Measurements from ENCODE around the gene RNF220. TPM values are rescaled to one million over a fixed set of nuclear protein-coding genes. Genes with fewer than 3 reads are reported as not detected.
A peak's percentile ranks its signal among the peaks of the same experiment; 100 is the strongest.

RNF220 gene
- total RNA-seq, 6 experiments from 2014 or later = 42.1 to 54.7 (median 51.9) TPM

DNA sequence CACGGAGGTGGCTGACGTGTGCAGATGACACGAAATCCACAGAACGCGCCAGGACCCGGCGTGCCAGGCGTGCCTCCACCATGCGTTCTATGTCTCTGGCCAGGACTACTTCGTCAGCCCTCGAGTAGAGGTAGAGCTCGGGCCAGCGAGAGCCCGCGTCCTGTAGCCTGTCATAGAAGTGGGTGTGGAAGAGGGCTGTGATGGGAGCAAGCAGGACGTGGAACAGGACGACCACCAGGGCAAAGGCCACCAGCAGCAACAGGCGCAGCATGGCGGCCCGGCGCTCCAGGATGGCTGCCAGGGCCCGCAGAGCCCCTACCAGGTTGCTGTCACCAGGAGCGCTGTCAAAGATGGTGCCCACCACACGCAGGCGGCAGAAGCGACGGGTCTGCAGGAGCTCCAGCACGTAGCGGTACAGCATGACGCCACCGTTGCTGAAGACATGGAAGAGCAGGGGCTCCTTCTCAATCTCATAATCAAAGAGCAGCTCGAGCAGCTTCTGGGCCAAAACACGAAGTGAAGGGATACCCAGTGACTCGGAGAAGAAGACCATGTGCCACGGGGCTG, 249.6 kb downstream of the RNF220 start:
- Mint-ChIP-seq H3K27me3 (ENCODE audit: insufficient read depth) (no peaks in the 10 kb centered on the region; the same call in 1 of the 2 replicates), H3K4me3 (no peak overlapping the region), H3K9me3 (no peaks in the 10 kb centered on the region), H3K27ac (no peak overlapping the region), H3K36me3 (ENCODE audit: low read depth) (peaks cover 8% of the 10 kb centered on the region), H3K4me1 (ENCODE audit: low read depth) (no peaks in the 10 kb centered on the region)
- TF ChIP-seq, protein P1, sequence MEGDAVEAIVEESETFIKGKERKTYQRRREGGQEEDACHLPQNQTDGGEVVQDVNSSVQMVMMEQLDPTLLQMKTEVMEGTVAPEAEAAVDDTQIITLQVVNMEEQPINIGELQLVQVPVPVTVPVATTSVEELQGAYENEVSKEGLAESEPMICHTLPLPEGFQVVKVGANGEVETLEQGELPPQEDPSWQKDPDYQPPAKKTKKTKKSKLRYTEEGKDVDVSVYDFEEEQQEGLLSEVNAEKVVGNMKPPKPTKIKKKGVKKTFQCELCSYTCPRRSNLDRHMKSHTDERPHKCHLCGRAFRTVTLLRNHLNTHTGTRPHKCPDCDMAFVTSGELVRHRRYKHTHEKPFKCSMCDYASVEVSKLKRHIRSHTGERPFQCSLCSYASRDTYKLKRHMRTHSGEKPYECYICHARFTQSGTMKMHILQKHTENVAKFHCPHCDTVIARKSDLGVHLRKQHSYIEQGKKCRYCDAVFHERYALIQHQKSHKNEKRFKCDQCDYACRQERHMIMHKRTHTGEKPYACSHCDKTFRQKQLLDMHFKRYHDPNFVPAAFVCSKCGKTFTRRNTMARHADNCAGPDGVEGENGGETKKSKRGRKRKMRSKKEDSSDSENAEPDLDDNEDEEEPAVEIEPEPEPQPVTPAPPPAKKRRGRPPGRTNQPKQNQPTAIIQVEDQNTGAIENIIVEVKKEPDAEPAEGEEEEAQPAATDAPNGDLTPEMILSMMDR (IDR thresholded peaks at IDR 0.05) = no peak
- no peak for DNase-seq

DNA sequence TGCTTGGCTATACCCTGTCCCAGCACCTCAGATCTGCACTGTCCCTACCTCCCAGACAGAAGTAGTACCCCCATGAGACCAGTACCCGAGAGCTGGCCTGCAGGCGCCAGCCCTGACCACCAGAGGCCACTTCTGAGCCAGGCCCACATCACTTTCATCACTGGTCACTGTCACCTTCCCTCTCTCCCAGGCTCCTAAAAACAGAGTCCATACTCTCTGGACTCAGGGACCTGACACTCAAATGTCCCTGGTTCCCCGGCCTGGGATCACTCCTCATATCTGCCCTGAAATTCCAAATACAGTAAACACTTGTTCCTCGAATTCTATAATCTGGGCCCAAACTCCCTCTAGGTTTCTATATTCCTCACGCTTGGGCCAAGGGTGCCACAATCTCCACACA, 250.6 kb downstream of the RNF220 start:
- TF ChIP-seq, protein P1 (IDR thresholded peaks at IDR 0.05) = peak; percentile 88
- H3K4me1 Mint-ChIP-seq (ENCODE audit: low read depth) = no peaks in the 10 kb centered on the region
- H3K4me3 Mint-ChIP-seq = no peak overlapping the region
- H3K36me3 Mint-ChIP-seq (ENCODE audit: low read depth) = peaks cover 8% of the 10 kb centered on the region
- no peaks in the 10 kb centered on the region; the same call in 1 of the 2 replicates for H3K27me3 Mint-ChIP-seq (ENCODE audit: insufficient read depth)
- no peaks in the 10 kb centered on the region for H3K9me3 Mint-ChIP-seq
- DNase-seq = no peak
- H3K27ac Mint-ChIP-seq = no peak overlapping the region

DNA sequence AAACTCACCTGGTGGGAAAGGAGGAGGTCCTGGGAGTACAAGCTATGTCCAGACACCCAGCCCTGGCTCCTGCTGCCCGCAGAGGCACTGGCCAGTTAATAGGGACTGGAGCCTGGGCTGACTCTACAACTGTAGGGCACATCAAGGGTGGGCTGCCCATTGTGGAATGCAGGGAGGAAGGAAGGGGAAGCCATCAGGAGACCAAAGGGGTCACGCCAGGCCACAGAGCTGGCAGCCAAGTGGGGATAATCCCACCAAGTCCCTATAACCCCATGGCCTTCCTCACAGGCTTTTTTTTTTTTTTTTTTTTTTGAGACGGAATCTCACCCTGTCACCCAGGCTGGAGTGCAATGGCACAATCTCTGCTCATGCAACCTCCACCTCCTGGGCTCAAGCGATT, 254.5 kb downstream of the RNF220 start:
- no peak overlapping the region for H3K4me3 Mint-ChIP-seq
- H3K27ac Mint-ChIP-seq = no peak overlapping the region
- H3K36me3 Mint-ChIP-seq (ENCODE audit: low read depth) = no peaks in the 10 kb centered on the region
- TF ChIP-seq, protein P1 (IDR thresholded peaks at IDR 0.05) = no peak
- H3K9me3 Mint-ChIP-seq = no peaks in the 10 kb centered on the region
- H3K4me1 Mint-ChIP-seq (ENCODE audit: low read depth) = no peaks in the 10 kb centered on the region
- peaks cover 2% of the 10 kb centered on the region for H3K27me3 Mint-ChIP-seq (ENCODE audit: insufficient read depth)
- no peak for DNase-seq

DNA sequence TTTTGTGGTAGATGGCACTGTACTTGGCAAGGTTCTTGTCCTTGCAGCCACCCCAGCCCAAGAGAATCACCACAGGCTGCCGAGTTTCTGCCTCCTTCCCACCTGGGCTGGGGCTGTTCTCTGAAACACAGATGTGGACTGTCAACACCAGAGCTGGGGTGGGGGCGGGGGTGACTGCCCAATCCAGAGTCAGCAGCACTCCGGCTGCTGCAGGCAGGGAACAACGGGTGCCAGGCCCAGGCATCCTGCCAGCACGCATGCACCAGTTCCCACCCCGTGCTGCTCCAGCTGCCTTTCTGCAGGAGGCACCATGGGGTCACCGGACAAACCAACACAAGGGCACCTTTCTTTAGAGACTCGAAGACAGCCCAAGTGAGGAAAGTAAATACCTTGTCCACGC, 255.1 kb downstream of the RNF220 start:
- no peaks in the 10 kb centered on the region for H3K4me1 Mint-ChIP-seq (ENCODE audit: low read depth)
- H3K9me3 Mint-ChIP-seq = no peaks in the 10 kb centered on the region
- H3K27me3 Mint-ChIP-seq (ENCODE audit: insufficient read depth) = peaks cover 2% of the 10 kb centered on the region
- no peak overlapping the region for H3K27ac Mint-ChIP-seq
- no peak for DNase-seq
- no peak overlapping the region for H3K4me3 Mint-ChIP-seq
- no peaks in the 10 kb centered on the region for H3K36me3 Mint-ChIP-seq (ENCODE audit: low read depth)
- TF ChIP-seq, protein P1 (IDR thresholded peaks at IDR 0.05) = no peak

DNA sequence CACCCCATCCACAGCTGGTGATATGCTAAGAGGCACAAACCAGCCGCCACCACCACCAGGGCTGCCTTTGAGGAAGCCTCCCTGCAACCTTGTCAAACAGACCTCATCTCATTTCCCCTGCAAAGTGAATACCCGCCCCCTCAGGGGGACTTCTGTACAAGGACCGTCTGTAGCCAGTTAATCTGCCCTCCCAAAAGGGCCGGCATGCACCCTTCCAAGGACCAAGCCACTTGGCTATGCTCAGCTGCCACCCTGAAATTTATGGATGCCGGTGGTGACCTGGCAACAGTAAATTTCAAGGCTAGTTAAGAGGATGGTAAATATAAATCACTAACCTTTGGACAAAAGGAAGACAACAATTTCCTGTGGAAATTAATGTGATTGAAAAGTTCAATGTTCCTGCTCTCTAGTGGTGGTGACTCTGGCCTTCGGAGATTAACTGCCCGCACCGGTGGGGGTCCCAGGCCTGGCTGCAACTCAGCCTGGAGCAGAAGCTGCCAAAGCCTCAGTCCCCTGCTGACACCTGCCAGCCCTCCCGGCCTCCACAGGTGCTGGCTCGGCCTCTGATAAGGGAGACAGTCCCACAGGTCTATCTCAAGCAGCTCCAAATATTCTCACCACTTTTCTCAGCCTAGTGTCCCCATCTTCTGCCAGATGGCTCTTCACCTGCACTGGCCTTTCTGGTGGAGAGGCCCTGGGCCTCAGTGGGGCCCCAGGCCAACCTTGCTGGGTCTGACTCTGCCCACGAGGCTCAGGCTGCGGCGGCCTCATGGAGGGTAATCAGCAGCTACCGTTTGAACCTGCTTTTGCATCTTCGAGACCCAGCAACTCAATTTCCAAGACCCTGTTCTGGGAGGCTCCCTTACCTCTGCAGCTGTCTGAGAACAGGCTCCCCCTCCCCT, 257.0 kb downstream of the RNF220 start:
- no peaks in the 10 kb centered on the region for H3K9me3 Mint-ChIP-seq
- H3K4me3 Mint-ChIP-seq = no peak overlapping the region
- TF ChIP-seq, protein P1 (IDR thresholded peaks at IDR 0.05) = no peak
- no peak overlapping the region for H3K27ac Mint-ChIP-seq
- peaks cover 2% of the 10 kb centered on the region for H3K27me3 Mint-ChIP-seq (ENCODE audit: insufficient read depth)
- no peaks in the 10 kb centered on the region for H3K4me1 Mint-ChIP-seq (ENCODE audit: low read depth)
- H3K36me3 Mint-ChIP-seq (ENCODE audit: low read depth) = no peaks in the 10 kb centered on the region
- no peak for DNase-seq
